Measurements from ENCODE around the gene TMED4.

DNA sequence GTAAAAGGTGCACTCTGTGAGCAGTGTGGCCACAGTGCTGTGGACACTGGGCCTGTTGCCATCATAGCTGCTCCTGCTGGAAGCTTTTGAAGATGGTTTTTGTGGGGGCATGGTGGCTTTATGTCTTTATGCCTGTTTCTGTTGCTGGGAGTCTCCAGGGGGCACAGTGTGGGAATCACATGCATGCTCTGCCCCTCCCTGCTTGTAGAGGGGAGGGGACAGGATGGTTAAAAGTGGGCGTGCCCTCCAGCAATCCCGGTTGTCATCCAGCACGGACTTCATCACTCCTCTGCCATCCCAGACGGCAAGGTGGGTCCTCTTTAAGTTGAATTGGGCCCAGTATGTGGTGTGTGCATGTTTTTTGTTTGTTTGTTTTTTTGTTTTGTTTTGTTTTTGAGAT is 44.6 kb upstream of the TMED4 start:
- TF ChIP-seq, protein P1, sequence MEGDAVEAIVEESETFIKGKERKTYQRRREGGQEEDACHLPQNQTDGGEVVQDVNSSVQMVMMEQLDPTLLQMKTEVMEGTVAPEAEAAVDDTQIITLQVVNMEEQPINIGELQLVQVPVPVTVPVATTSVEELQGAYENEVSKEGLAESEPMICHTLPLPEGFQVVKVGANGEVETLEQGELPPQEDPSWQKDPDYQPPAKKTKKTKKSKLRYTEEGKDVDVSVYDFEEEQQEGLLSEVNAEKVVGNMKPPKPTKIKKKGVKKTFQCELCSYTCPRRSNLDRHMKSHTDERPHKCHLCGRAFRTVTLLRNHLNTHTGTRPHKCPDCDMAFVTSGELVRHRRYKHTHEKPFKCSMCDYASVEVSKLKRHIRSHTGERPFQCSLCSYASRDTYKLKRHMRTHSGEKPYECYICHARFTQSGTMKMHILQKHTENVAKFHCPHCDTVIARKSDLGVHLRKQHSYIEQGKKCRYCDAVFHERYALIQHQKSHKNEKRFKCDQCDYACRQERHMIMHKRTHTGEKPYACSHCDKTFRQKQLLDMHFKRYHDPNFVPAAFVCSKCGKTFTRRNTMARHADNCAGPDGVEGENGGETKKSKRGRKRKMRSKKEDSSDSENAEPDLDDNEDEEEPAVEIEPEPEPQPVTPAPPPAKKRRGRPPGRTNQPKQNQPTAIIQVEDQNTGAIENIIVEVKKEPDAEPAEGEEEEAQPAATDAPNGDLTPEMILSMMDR (optimal IDR thresholded peaks at IDR 0.05 in 1 of 3, IDR thresholded peaks at IDR 0.05 in 1 of 3, conservative IDR thresholded peaks at IDR 0.05 in 1 of 3; ENCODE audit: extremely low read depth in 1 of 3, insufficient read depth in 2 of 3, low read length in 3 of 3), result no peak
- no peak for TF ChIP-seq EZH2 (IDR thresholded peaks at IDR 0.05; ENCODE audit: low read length)

Data from keratinocyte (primary cell).